GM18519 (cell line): Measurements from ENCODE around the gene ARHGAP33.
"Not testable (repeated sequence)": the region's sequence is repeated elsewhere in the genome, so short reads cannot be mapped to it uniquely, and the experiment has no call there.

Experiments
- ATAC-seq: cut with Tn5 transposase; IDR thresholded peaks from one replicate; pipeline ENCODE4 v1.9.1; 2021; ENCODE audit warnings: mild to moderate bottlenecking, moderate library complexity; ENCODE audit not compliant: unreplicated experiment, low FRiP score

Gene ARHGAP33

DNA sequence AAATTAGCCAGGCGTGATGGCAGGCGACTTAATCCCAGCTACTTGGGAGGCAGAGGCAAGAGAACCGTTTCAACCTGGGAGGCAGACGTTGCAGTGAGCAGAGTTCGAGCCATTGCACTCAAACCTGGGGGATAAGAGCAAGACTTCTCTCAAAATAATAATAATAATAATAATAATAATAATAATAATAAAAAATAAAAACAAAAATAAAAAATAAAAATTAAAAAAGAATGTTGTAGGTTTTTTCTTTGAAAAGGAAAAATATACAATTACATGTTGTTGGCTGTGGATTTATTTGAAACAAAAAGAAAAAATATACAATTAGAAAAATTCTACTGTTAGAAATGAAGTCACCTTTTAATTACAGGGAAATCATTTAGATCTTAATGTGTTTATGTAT lies 48.8 kb downstream of the ARHGAP33 start:
- no peak for ATAC-seq

DNA sequence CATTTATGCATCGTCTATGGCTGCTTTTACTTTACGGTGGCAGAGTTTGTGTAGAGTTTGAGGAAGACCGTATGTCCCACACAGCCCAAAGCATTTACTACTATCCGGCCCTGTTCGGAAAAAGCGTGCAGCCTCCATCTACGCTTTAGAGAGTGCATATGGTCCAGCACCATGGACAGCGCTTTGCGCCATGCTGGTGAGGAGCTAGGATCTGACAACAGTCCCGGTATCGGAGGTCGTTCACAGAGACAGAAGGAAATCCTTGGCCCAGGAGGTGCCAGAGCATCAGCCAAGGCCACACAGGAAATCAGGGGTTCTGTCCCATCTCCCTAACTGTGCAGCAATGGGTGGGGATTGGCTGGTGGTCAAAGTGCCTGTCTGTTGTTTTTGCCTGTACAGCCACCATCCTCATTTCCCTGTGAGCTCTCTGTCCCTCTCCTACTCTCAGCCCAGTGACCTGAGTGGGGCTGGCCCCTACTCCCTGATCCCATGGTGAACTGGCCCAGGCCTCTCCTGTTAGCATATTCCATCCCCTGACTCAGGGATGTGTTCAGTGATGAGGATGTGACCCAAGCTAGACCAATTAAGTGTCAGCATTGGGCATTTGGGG lies 53.4 kb downstream of the ARHGAP33 start:
- ATAC-seq: no peak

DNA sequence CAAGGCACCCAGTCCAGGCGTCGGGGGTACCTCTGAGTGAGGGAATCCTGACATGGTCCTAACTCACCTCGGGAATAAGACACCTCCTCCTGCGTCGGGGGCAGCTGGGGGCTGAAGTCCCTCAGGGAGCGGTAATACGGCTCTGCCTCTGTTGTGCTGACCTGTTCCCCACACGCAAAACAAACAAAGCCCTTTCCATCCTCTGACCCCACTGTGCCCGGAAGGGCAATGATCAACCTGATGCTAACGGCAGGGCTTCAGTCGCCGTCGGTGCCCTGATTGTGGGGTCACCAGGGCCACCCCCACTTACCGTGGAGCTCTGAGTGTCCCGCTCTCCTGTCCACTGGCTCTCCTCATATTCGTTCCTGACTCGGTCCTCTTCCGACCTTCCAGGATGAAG lies 55.6 kb downstream of the ARHGAP33 start:
- no peak for ATAC-seq

DNA sequence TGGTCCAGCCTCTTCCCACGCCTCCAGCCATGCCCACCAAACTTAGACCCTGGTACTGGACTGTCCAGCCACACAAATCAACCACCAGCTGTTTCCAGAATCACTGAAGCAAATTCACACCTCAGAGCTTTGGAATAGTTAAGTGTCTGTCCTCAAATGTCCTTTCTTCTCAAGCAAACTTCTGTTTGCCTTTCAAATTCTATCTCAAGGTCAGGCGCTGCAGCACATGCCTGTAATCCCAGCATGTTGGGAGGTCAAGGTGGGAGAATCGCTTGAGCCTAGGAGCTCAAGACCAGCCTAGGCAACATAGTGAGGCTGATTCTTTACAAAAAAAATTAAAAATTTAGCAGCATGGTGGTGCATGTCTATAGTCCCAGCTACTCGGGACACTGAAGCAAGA lies 56.7 kb downstream of the ARHGAP33 start:
- ATAC-seq: no peak

DNA sequence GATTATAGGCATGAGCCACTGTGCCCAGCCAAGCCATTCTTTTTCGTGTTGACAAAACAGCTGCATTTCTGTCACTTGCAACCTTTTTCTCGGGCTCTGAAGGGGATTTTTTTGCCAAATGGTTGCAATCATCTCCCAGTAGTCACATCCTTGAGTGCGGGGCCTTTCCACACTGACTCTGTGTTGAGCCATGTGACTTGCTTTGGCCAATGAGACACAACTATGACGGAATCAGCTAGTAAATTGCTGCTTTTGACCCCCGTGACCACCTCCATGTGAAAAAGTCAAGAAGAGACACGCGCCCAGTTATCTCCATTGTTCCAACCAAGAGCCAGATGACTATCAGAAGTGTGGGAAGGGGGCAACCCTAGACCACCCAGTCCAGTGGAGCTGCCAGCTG lies 58.6 kb downstream of the ARHGAP33 start:
- no peak for ATAC-seq

DNA sequence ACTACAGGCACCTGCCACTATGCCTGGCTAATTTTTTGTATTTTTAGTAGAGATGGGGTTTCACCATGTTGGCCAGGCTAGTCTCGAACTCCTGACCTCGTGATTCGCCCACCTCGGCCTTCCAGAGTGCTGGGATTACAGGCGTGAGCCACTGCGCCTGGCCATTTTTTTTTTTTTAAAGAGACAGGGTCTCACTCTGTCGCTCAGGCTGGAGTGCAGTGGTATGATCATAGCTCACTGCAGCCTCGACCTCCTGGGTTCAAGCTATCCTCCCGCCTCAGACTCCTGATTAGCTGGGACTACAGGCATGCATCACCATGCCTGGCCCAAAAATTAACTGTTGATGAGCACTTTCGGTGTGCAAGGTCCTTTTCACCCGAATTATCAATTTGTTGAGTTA lies 60.7 kb downstream of the ARHGAP33 start:
- not testable (repeated sequence) for ATAC-seq
